ENCODE results near the gene UNC79.

UNC79 gene

DNA sequence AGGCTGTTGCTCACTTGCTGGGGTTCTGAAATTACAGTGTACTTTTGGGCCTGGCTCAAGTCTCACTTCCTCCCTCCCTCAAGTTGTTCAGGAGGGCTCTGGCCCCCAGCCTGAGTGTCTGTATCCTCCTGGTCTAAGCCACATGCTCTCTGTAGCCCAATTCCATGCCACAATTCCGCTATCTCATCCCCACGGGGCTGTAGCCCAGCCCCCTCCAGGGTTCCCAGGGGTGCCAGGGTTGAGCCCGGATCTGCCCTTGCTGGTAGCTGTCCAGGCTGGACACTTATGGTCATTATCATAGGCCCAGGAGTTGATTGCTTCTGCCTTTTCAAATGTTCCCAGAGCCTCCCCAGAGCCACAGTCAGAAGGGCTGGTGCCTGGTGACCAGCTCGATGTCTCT, 292.3 kb downstream of the UNC79 start:
- DNase-seq: no peak
- in situ Hi-C loops (cut with HindIII; ENCODE audit: low pct_ligation_motif_present, low sequenced_read_pairs): no loop called here
- TF ChIP-seq, protein P1, sequence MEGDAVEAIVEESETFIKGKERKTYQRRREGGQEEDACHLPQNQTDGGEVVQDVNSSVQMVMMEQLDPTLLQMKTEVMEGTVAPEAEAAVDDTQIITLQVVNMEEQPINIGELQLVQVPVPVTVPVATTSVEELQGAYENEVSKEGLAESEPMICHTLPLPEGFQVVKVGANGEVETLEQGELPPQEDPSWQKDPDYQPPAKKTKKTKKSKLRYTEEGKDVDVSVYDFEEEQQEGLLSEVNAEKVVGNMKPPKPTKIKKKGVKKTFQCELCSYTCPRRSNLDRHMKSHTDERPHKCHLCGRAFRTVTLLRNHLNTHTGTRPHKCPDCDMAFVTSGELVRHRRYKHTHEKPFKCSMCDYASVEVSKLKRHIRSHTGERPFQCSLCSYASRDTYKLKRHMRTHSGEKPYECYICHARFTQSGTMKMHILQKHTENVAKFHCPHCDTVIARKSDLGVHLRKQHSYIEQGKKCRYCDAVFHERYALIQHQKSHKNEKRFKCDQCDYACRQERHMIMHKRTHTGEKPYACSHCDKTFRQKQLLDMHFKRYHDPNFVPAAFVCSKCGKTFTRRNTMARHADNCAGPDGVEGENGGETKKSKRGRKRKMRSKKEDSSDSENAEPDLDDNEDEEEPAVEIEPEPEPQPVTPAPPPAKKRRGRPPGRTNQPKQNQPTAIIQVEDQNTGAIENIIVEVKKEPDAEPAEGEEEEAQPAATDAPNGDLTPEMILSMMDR (IDR thresholded peaks at IDR 0.05; ENCODE audit: low read depth, low read length, missing control alignments): no peak
- H3K4me3 ChIP-seq (ENCODE audit: low read depth, low read length): no peak overlapping the region
- H3K27ac ChIP-seq: no peak overlapping the region
- H3K36me3 ChIP-seq (replicated peaks): no peaks in the 10 kb centered on the region
- no peaks in the 10 kb centered on the region for H3K27me3 ChIP-seq (replicated peaks)

- Histone ChIP-seq H3K27ac (no peak overlapping the region), H3K27me3 (replicated peaks) (no peaks in the 10 kb centered on the region), H3K36me3 (replicated peaks) (no peaks in the 10 kb centered on the region), H3K4me3 (ENCODE audit: low read depth, low read length) (no peak overlapping the region)
- TF ChIP-seq, protein P1 (IDR thresholded peaks at IDR 0.05; ENCODE audit: low read depth, low read length, missing control alignments): no peak
- DNase-seq: no peak
- in situ Hi-C loops (cut with HindIII; ENCODE audit: low pct_ligation_motif_present, low sequenced_read_pairs): no loop called here
Measured at GRCh38 chr14:93725002-93725582, 294.4 kb downstream of the UNC79 start.

GRCh38 chr14:93725993-93726392, 295.3 kb downstream of the UNC79 start:
- Histone ChIP-seq H3K27me3 (replicated peaks) (no peaks in the 10 kb centered on the region), H3K27ac (no peak overlapping the region), H3K36me3 (replicated peaks) (no peaks in the 10 kb centered on the region), H3K4me3 (ENCODE audit: low read depth, low read length) (no peak overlapping the region)
- in situ Hi-C loops (cut with HindIII; ENCODE audit: low pct_ligation_motif_present, low sequenced_read_pairs): no loop called here
- no peak for DNase-seq
- TF ChIP-seq, protein P1 (IDR thresholded peaks at IDR 0.05; ENCODE audit: low read depth, low read length, missing control alignments): no peak

- Histone ChIP-seq H3K27ac (no peak overlapping the region), H3K36me3 (replicated peaks) (no peaks in the 10 kb centered on the region), H3K27me3 (replicated peaks) (no peaks in the 10 kb centered on the region), H3K4me3 (ENCODE audit: low read depth, low read length) (no peak overlapping the region)
- no peak for DNase-seq
- TF ChIP-seq, protein P1 (IDR thresholded peaks at IDR 0.05; ENCODE audit: low read depth, low read length, missing control alignments): no peak
- in situ Hi-C loops (cut with HindIII; ENCODE audit: low pct_ligation_motif_present, low sequenced_read_pairs): no loop called here
Measured at GRCh38 chr14:93727039-93727740, 296.5 kb downstream of the UNC79 start.

GRCh38 chr14:93727917-93728650, 297.3 kb downstream of the UNC79 start:
- TF ChIP-seq, protein P1 (IDR thresholded peaks at IDR 0.05; ENCODE audit: low read depth, low read length, missing control alignments): no peak

More at GRCh38 chr14:93727917-93728650, 297.3 kb downstream of the UNC79 start:
- DNase-seq: no peak
- Histone ChIP-seq H3K36me3 (replicated peaks) (no peaks in the 10 kb centered on the region), H3K27ac (no peak overlapping the region), H3K27me3 (replicated peaks) (no peaks in the 10 kb centered on the region), H3K4me3 (ENCODE audit: low read depth, low read length) (no peak overlapping the region)
- in situ Hi-C loops (cut with HindIII; ENCODE audit: low pct_ligation_motif_present, low sequenced_read_pairs): no loop called here
